Vagina (tissue), 2 donors: ENCODE results near the gene DNAJB1.

Experiments used
- CTCF ChIP-seq, 3 experiments: fragments of 450-650 bp in 2 of 3; fragments of 200-600 bp in 1 of 3; sonication (generic) in 1 of 3; IDR thresholded peaks; one replicate each; pipeline ENCODE4 v1.5.1; 2017 to 2019; ENCODE audit warnings: antibody characterized with exemption in 3 of 3, mild to moderate bottlenecking in 2 of 3, moderate library complexity in 2 of 3
- POLR2AphosphoS5 ChIP-seq, 2 donors: sonication (generic); formaldehyde crosslinking; IDR thresholded peaks; one replicate each; pipeline ENCODE4 v1.9.0; 2017; ENCODE audit warnings: antibody characterized with exemption in 2 of 2, mild to moderate bottlenecking in 2 of 2, low read depth in 1 of 2; ENCODE audit not compliant: insufficient read depth in 1 of 2

GRCh38 chr19:14517840-14518505 lies at the start of gene DNAJB1:
- TF ChIP-seq POLR2AphosphoS5 (IDR thresholded peaks at IDR 0.05; ENCODE audit: insufficient read depth in 1 of 2, low read depth in 1 of 2): peak; percentile 43 to 99
- TF ChIP-seq CTCF (IDR thresholded peaks at IDR 0.05): no peak
